NCI-H226 (cell line): ENCODE measurements around the gene DHRS11.

Experiments used
- DNase-seq: peaks from one replicate; pipeline ENCODE4 v3.0.0-alpha.2; 2015

The DHRS11 gene, protein sequence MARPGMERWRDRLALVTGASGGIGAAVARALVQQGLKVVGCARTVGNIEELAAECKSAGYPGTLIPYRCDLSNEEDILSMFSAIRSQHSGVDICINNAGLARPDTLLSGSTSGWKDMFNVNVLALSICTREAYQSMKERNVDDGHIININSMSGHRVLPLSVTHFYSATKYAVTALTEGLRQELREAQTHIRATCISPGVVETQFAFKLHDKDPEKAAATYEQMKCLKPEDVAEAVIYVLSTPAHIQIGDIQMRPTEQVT

GRCh38 chr17:36591434-36592315 is at the start of gene DHRS11:
DHRS11 (plus strand) TSS chr17:36591879; CDS start chr17:36592010, 131 bp downstream.
- DNase-seq = peak; percentile 70

DNA sequence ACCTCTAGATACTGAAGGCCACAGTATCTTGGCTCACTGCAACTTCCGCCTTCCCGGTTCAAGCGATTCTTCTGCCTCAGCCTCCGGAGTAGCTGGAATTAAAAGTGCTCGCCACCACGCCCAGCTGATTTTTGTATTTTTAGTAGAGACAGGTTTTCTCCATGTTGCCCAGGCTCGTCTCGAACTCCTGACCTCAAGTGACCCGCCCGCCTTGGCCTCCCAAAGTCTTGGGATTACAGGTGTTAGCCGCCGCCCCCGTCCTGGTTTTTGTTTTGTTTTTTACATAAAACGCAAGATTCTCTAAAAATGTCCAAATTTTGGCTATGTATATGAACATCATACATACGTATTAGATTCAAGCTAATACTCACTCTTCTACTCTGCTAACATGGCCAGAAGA is 48.9 kb upstream of the DHRS11 start:
- no peak for DNase-seq

GRCh38 chr17:36544044-36544306 is 47.7 kb upstream of the DHRS11 start:
- peak; percentile 23 for DNase-seq

DNA sequence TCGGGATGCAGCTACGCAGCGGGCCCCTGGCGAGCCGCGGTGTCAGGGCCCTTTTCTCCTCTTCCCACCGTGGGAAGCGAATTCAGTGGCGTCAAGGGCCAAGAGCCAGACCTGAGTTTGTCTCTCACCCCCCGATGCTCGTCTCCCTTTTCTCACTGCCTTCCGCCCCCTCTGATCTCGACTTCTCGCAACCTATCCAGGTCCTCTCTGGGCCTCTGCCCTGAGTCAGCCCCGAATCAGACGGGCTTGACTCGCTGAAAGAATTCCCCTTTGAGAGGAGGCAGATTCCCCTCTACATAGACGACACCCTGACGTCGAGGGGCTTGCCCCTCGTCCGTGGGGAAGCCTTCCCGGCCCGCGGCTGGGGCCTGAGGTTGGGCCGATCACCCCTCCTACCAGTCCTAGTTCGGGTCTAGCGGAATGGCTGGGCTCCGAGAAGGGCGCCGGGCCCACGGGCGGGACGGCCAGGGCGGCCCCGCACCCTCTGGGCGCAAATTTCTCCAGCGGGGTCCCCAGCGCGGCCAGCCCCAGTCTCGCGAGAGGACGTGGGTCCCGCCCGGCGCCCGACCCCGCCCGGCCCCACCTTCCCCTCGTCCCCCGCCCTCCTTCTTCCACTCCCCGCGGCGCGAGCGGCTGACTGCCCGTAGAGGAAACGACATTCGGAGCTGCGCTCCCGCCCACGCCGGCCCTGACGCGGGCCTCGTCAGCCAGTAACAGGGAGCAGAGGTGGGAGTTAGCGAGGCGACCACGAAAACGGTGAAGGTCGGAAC is 47.2 kb upstream of the DHRS11 start, which contains the start of gene GGNBP2:
Gene GGNBP2 (plus strand): TSS at position 613 of the 770 bp plus-strand sequence. CDS start 806 bp downstream, outside the sequence.
- DNase-seq = peak; percentile 86

GRCh38 chr17:36545077-36545464 is 46.6 kb upstream of the DHRS11 start:
- DNase-seq = no peak

GRCh38 chr17:36545465-36546417 is 45.9 kb upstream of the DHRS11 start:
- peak; percentile 97 for DNase-seq

GRCh38 chr17:36546418-36547093 is 45.1 kb upstream of the DHRS11 start:
- no peak for DNase-seq

- no peak for DNase-seq
These were observed 43.9 kb upstream of the DHRS11 start for GRCh38 chr17:36547776-36548175.

- no peak for DNase-seq
These were observed 40.9 kb upstream of the DHRS11 start for GRCh38 chr17:36550491-36551417.

- DNase-seq = no peak
These were observed 38.2 kb upstream of the DHRS11 start for GRCh38 chr17:36553459-36553858.

GRCh38 chr17:36566081-36566480 is 25.6 kb upstream of the DHRS11 start:
- no peak for DNase-seq

DNA sequence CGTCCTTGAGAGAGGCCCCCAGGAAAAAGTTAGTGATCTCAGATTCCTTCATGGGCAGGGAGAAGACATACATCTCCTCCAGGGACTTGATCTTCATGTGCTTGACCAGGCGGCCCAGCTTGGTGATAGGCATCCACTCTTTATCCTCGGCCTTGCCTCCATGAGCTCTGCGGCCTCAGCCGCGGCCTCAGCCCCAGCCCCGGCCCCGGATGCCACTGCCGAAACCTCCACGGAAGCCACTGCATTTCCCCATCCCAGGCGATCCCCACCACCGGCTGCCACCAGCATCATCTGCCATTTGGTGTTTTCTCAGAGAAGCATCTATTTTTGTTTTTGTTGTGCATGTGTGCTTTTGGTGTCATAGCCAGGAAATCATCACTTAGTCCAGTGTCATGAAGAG is 16.7 kb upstream of the DHRS11 start:
- no peak for DNase-seq

- DNase-seq = no peak
These were observed 14.9 kb upstream of the DHRS11 start for GRCh38 chr17:36576793-36577192.

DNA sequence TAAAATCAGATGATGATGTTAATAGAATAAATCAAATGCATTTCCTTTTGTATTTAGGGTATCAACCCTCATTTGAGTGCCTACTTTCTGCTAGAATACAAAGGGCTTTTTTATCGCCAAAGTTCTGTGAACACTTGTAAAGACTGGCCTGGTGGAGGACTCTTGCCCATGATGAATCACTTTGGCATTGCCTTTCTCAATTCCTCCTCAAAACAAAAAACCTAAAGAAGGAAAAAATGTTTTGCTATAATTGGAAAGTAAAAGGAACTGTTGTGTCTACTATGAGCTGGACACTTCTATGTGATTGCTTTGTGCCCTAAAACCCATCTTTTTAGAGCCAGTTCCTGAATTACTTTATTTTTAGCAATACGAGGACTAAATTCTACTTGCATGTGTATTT is 13.0 kb upstream of the DHRS11 start:
- no peak for DNase-seq

DNA sequence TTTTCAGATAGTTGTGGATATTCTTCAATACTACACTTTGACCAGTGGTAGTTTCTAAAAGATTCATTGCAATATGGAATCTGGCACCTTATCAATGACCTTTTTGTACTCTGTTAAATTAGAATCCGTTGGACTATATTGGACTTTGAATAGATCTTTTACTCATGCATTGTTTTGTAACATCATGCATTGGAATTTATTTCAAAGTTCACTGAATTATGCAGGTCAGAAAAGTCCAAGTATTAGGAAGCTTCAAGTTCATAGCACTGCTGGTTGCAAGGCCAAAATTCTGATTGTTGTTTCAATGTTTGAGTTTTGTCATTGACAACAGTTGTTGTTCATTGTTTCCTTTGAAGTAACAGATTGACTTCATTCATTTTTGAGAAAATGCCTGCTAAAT is 7.9 kb upstream of the DHRS11 start:
- DNase-seq = no peak

- no peak for DNase-seq
These were observed 5.5 kb upstream of the DHRS11 start for GRCh38 chr17:36586138-36586537.

GRCh38 chr17:36590082-36590481 is 1.6 kb upstream of the DHRS11 start:
- DNase-seq = no peak

DNA sequence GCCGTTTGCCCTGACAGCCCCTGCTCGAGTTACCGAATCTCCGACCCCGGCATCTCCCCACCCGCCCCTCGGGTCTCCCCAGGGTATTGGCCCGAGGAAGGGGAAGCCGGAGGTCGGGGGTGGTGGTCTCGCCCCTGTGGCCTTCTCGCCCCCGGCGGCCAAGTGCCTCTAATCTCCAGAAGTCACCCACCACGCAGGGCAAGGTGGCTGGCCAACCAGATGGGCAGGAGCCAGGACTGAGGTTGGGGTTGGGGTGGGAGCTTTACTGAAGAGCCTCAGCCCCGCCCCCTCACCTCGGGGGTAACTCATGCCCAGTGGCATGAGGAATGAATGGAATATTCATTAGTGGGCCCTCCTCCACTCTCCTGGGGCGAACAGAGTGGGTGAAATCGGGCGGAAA is 637 bp downstream of the DHRS11 start:
- DNase-seq = peak; percentile 73

- no peak for DNase-seq
These were observed 1.1 kb downstream of the DHRS11 start for GRCh38 chr17:36592716-36593321.

DNA sequence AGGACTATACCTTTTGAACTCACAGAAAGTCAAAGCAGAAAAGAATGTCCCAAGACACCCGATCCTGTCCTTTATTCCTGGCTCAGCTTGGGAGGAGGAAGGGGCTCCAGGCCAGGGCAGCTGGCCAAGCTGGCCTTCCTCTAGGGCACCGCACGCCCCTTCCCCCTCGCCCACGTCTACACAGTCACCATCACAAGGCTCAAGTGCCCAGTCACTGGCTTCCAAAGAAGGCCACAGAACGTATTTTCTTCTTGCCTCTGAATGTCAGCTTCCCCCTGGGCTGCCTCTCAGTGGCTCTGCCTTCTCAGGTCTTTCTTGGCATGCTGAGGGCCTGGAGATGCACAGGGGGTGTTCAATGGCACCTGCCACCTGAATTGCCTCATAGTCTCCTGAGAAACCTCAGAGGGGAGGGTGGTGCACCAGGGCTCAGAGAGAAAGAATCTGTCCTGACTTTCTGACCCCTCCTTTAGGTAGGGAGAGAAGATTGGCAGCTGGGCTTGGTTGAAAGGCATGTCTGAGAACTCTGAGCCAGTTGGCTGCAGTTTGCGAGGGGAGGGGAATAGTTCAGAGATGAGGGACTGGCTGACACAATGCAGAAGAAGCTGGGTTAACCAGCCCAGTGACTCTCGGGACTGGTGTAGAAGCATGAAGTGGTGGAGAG is 2.1 kb downstream of the DHRS11 start:
- no peak for DNase-seq
